HL-60 (cell line): ENCODE measurements around the gene DUS2.

Experiments
- CTCF ChIP-seq: IDR thresholded peaks from one replicate; pipeline ENCODE4 v1.5.1; 2011; ENCODE audit warnings: low read length, control low read depth, inconsistent platforms; ENCODE audit not compliant: insufficient read depth
- GABPA ChIP-seq: IDR thresholded peaks from 2 replicates; pipeline ENCODE4 v1.6.1; 2012; ENCODE audit warnings: low read depth
- POLR2AphosphoS5 ChIP-seq: IDR thresholded peaks from 2 replicates; pipeline ENCODE4 v1.6.1; 2012; ENCODE audit warnings: low read depth
- SPI1 ChIP-seq: IDR thresholded peaks from 2 replicates; pipeline ENCODE4 v1.6.1; 2012; ENCODE audit warnings: low read depth, mild to moderate bottlenecking, borderline replicate concordance

GRCh38 chr16:68055395-68055794, 32.3 kb downstream of the DUS2 start:
- TF ChIP-seq CTCF (no peak), POLR2AphosphoS5 (no peak), GABPA (no peak), SPI1 (no peak)
